Fibroblast of pulmonary artery (primary cell): Measurements from ENCODE around the gene PLPPR1.

Experiments
- DNase-seq: peaks from one replicate; pipeline ENCODE4 v3.0.0-alpha.2; 2010; ENCODE audit warnings: low read depth
- H3K4me3 ChIP-seq: replicated peaks from 2 replicates; pipeline ENCODE4 v1.5.1; 2011; ENCODE audit warnings: low read depth, mild to moderate bottlenecking, control low read depth, low read length, moderate library complexity
- CTCF ChIP-seq: IDR thresholded peaks from 2 replicates; pipeline ENCODE4 v1.5.1; 2011; ENCODE audit warnings: mild to moderate bottlenecking, control low read depth, low read length, inconsistent platforms; ENCODE audit errors: missing control alignments

The PLPPR1 gene

GRCh38 chr9:101341958-101342357 is 313.4 kb downstream of the PLPPR1 start:
- no peak overlapping the region for H3K4me3 ChIP-seq
- no peak for TF ChIP-seq CTCF
- no peak for DNase-seq

GRCh38 chr9:101342595-101342994 is 314.1 kb downstream of the PLPPR1 start:
- no peak for TF ChIP-seq CTCF
- DNase-seq, result no peak
- H3K4me3 ChIP-seq, result no peak overlapping the region

GRCh38 chr9:101350285-101350684 is 321.8 kb downstream of the PLPPR1 start:
- no peak for DNase-seq
- TF ChIP-seq CTCF, result no peak
- H3K4me3 ChIP-seq, result no peak overlapping the region

GRCh38 chr9:101352892-101353463 is 324.5 kb downstream of the PLPPR1 start:
- no peak for DNase-seq
- no peak overlapping the region for H3K4me3 ChIP-seq
- TF ChIP-seq CTCF, result no peak

- DNase-seq, result no peak
- H3K4me3 ChIP-seq, result no peak overlapping the region
- TF ChIP-seq CTCF, result no peak
Measured at GRCh38 chr9:101353683-101354082, 325.2 kb downstream of the PLPPR1 start.

GRCh38 chr9:101354143-101354764 is 325.7 kb downstream of the PLPPR1 start:
- TF ChIP-seq CTCF, result no peak
- no peak overlapping the region for H3K4me3 ChIP-seq
- no peak for DNase-seq
